ENCODE measurements around the gene PDE10A.
"Not testable (repeated sequence)": the region's sequence is repeated elsewhere in the genome, so short reads cannot be mapped to it uniquely, and the experiment has no call there.

PDE10A gene

DNA sequence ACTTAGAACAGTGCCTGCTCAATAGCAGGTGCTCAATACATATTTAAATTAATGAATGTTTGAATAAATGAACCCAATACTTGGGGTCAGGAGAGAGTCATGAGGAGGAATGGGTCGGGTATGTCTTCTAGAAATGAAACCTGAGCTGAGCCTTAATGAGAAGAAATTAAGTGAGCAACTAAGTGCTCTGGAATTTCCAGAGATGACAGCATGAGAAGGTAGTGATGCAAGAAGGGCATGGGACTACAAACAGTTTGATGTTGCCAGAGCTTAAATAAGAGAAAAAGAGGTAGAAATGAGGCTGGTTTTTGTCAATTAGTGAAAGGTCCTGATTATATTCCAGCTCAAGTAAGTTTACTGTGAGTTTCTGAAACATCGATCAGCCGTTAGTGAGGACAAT lies 82.9 kb downstream of the PDE10A start:
- no peak for DNase-seq

DNA sequence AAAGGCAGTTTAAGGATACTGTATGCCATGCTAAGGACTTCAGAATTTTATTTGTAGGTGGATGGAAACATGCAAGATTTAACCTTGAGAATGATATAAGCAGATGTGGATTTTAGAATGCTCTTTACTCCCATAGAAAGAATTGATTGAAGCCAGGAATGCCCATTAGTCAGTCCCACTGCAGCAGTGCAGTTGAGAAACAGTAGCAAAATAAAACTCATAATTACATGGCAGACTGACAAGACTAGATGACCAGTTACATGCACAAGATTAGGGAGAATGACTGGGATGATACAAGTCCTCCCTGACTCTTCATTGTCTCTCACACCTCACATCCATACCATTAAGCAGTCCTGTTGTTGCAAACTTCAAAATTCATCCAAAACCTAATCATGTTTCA lies 83.9 kb downstream of the PDE10A start:
- DNase-seq = no peak

DNA sequence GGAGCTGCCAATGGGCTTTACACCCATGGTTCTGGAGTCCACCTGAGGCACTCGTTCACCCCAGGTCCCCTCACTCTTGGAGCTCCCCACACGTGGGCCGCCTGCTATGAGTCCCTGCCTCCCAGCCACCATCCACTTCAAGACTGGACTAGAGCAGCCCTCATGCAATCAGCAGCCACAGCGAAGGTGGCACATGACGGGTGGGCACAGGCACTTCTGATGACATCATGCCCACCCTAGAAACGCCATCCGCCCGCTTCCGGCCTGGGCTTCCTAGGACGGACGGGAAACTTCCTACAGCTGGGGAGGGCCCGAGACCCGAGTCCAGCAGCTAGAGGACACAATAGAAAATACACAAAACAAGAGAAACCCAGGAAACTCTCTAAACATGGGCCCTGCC lies 85.5 kb downstream of the PDE10A start:
- DNase-seq = no peak

DNA sequence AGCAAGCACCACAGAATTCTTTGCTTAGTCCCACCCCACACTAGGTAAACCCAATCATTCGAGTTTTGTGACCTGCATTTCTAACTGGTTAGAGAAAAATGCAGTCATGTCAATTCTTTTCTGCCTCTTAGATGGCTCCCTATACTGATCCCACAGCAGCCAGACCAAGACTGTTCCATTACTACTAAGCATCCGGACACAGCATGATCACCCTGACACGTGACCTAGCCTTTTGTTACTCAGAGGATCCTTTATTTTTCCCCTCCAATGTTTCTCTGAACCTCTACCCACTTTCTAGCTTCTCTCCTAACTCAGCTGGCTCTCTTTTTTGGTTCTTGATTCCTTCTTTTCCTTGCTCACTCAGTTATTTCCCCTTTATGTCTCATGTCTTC lies 87.9 kb downstream of the PDE10A start:
- DNase-seq = no peak

DNA sequence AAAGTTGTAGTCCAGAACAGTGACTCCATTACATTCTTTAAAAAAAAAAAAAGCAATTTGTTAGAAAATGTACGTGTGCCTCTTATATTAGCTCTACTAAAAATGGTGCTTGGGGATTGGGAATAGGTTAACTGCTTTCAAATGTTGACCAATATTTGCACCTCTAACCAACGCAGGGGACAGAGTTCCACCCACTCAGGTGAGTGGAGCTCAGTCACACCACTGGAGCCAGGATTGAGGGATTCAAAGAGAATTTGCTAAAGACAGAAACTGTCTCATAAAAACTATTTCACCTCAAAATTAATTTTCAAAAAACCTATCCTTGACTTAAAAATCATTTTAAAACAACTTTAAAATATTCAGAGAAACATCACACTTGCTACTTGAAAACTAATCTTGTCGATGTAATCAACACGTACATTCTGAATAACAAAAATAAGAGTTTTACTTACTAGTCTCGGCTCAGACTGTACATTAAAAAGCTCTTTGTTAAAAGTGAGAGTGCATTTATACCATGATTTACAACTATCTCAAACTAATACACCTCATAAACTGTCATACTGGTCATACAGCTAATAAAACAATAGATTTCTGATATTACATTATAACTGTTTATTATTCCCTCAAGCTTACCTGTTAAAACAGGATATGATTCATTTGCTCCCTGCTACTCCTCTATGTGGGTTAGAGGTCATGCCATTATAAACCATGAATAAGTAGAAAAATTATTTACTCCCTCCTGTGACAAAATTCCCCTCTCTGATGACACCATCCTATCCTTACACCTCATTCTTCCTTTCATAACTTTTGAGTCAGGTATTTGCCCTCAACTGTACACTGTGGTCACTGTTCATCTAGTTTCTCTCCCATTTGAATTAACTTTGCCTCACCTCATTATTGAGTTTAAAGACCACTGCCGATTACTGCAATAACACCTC lies 88.6 kb downstream of the PDE10A start:
- no peak for DNase-seq

DNA sequence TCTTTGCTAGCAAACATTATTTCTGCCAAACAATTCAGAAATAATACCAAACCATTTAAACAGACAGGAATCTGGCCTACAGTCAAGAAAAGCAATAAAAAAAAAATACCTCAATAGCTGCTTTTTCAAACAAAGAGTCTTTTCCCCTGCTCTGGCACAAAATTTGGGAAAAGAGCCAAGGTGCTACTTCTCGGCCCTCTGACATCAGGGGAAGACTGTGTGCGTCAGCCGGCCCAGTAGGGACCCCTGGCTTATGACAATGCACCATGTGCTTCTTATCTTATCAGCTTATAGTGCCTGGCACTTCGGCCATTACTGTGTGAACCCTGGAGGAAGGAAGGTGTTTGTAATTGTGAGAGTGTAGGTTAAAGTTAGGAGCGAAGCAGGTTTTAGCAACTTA lies 89.4 kb downstream of the PDE10A start:
- no peak for DNase-seq

DNA sequence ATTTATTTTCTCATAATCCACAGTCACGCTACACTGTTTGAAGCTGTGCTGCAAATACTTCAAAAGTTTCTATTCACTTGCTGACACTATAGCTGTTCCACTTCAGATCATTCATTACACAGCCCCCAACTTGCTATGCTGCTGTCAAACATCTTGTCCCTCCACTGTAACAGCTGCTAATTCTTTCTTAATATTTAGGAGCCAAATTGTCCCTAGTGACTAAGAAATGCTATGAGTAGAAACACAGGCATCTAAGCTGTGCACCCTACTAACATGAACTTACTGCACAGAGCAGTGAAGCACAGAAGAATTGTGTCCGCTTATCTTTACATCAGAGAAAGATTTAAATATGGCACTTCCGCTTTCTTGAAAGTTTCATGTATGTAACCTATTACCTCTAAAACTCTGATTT lies 91.3 kb downstream of the PDE10A start:
- DNase-seq = no peak

GRCh38 chr6:165571068-165571682 lies 91.9 kb downstream of the PDE10A start:
- DNase-seq = no peak

- DNase-seq = no peak
These were observed 94.7 kb downstream of the PDE10A start for GRCh38 chr6:165568326-165568725.

DNA sequence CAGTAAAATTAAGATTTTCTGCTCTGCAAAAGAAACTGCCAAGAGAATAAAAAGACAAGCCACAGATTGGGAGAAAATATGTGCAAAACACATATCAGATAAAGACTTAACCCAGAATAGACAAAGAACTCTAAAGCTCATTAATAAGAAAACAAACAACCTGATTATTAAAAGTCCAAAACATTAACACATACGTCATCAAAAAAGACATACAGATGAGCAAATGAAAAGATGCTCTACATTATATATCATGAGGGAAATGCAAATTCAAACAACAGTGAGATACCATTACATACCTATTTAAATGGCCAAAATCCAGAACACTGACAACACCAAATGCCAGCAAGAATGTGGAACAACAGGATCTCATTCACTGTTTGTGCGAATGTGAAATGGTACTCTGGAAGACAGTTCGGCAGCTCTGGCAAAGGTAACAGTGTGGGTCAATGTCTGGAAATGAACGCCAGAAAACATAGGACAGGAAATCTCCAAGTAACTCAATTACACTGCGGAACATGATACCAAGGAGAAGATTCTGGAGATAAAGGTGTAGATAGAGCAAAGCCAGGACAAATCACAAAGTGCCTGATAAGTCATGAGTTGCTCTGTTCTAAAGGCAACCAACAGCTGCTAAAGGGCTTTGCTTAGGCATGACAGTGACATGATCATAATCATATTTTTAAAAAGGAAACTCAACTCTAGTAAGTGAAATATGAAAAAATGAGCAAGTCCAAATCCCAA lies 96.8 kb downstream of the PDE10A start:
- no peak for DNase-seq

DNA sequence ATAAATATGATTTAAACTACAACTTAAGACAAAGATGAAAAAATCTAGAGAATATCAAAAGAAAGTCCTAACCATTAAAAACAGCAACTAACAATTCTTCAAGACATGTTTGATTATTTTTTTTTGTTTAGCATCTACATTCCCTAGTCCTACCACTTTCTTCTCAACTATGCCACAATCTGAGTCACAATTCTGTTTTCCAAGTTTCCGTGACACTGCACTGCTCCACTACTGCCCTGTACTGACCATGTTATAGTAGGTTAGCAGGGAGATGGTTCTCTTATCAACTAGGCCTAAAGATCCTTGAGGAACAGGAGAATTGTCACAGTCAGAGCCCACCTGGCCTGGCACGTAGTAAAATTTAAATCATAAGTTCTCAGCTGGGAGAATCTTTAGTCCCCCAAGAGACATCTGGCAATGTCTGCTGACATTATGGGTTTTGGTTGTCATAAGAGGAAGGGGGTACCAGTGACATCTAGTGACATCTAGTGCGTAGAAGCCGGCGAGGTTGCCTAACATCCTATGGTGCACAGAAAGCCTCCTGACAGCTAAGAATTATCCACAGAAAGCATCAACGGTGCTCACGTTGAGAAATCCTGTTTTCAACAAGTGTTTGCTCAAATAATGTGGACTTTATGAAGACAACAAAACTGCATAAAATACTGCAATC lies 100.5 kb downstream of the PDE10A start:
- no peak for DNase-seq

DNA sequence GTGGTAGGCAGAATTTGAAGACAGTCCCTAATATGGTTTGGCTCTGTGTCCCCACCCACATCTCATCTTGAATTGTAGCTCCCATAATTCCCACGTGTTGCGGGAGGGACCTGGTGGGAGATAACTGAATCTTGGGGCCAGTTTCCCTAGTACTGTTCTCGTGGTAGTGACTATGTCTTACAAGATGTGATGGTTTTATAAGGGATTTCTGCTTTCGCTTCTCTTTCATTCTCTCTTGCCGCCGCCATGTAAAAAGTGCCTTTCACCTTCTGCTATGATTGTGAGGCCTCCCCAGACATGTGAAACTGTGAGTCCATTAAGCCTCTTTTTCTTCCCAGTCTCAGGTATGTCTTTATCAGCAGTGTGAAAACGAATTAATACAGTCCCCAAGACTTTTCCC lies 103.4 kb downstream of the PDE10A start:
- no peak for DNase-seq

DNA sequence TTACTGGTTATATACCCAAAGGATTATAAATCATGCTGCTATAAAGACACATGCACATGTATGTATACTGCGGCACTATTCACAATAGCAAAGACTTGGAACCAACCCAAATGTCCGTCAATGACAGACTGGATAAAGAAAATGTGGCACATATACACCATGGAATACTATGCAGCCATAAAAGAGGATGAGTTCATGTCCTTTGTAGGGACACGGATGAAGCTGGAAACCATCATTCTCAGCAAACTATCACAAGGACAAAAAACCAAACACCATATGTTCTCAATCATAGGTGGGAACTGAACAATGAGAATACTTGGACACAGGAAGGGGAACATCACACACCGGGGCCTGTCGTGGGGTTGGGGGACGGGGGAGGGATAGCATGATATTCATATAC lies 104.9 kb downstream of the PDE10A start:
- not testable (repeated sequence) for DNase-seq

DNA sequence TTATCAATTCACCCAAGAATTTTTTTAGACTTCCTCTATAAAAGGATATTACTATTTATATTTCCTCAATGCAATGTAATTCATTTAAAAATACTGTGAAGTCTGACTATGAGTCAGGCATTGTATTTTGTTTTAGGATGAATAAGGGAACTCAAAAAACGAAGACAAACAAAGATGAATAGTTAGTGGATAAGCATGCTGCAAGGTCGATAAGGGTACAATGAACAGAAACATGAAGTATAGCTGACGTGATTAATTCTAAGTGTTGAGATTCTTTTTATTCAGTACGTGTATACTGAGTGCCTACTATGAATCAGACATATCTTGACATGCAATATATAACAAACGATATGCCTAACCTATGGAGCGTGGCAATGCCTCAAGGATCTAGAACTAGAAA lies 105.4 kb downstream of the PDE10A start:
- no peak for DNase-seq

DNA sequence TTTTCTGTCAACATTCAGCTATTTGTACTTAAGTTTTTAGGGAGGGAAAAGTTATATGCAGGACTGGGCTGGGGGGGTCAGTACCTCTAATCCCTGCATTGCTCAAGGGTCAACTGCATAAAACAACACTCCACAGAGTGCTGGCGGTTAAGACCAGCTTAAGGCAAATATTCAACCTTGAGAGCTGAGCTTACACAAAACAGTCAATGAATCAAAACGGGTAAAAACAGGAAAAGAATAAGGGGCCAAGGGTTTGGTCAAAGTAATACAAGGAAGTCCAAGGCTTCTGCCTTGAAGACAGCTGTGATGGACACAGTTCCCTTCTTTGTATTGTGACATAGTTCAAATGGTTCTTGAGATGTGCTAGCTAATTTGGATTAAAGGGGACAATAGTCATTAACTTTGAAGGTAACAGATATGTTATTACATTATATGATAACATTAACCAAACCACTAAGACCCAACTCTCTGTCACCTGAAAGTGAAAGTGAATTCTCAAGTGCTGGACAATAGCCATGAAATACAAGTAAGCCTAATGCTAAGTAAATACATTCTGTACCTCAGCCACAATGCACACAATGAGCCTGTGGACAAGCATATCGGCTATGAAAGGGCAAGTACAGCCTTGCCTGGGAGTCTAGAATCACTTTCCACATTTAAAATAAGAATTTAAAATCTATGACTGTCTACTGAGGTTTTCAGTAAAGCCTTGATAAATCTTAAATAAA lies 106.8 kb downstream of the PDE10A start:
- DNase-seq = no peak

DNA sequence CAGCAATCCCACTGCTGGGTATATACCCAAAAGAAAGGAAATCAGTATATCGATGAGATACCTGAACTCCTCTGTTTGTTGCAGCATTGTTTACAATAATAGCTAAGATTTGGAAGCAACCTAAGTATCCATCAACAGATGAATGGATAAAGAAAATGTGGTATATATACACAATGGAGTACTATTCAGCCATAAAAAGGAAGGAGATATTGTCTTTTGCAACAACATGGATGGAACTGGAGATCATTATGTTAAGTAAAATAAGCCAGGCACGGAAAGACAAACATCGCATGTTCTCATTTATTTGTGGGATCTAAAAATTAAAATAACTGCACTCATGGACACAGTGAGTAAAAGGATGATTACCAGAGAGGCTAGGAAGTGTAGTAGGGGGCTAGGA lies 108.4 kb downstream of the PDE10A start:
- not testable (repeated sequence) for DNase-seq

GRCh38 chr6:165552248-165552736 lies 110.7 kb downstream of the PDE10A start:
- DNase-seq = no peak

DNA sequence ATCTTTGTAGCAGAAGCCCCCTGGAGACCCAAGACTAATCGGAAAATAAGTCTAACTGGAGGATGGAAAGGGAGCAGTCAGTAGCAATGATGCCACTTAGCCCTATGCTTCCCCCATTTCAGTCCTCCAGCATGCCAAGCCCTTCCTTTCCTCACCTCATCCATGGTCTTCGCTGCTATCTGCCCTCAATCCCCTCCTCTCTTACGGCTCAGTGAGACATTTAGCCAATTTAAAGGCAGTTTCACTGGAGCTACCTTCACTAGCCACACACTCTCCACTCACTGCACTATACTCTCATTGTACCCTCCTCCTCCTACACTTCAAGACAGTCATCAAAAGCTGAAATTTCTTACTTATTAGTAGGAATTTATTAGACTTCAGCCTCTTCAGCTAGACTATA lies 111.2 kb downstream of the PDE10A start:
- no peak for DNase-seq

DNA sequence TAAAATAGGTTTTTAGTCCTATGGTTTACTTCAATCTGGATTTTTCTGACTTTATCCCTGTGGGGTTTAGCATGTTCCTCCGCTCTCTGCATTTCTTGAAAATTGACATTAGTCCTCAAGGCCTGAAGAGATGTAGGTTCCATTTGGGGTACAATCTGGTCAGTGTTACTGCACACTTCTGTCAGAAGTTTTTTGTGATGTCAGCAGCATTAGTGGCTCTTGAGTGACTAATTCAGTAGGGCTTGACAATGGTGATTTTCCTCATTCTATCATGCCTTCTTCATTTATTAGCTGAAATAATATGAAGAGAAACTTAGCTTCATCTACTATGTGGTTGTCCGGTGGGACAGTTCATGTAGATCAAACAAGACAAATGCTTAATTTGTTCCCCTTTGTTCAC lies 114.6 kb downstream of the PDE10A start:
- DNase-seq = no peak

DNA sequence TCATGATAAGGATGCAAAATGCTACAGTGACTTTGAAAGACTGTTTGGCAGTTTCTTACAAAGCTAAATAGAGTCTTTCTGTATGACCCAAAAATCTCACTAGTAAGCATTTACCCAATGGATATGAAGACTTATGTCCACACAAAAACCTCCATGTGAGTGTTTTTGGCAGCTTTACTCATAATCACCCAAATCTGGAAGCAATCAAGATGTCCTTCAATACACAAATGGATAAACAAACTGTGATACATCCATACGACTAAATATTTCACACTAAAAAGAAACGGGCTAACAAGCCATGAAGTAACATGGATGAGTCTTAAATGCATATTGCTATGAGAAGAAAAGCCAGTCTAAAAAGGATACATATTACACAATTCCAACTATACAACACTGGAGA lies 117.2 kb downstream of the PDE10A start:
- DNase-seq = no peak

GRCh38 chr6:165543781-165544180 lies 119.3 kb downstream of the PDE10A start:
- DNase-seq = no peak

DNA sequence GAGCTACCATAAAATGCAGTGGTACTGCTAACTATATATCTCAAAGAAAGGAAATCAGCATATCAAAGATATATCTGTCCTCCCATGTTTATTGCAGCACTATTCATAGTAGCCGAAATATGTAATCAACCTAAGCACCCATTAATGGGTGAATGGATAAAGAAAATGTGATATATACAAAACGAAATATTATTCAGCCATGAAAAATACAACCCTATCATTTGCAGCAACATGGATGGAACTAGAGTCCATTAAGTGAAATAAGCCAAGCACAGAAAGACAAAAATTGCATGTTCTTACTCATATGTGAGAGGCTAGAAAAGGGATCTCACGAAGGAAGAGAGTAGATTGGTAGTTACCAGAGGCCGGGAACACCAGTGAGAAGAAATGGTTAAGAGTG lies 126.1 kb downstream of the PDE10A start:
- DNase-seq = no peak
